Neural cell (in vitro differentiated cells): ENCODE results near the gene ZFR. TPM values are rescaled to one million over a fixed set of nuclear protein-coding genes. Genes with fewer than 3 reads are reported as not detected.
A peak's percentile ranks its signal among the peaks of the same experiment; 100 is the strongest.

Experiments used
- H2AFZ ChIP-seq: fragments of 200-600, 300-800 bp; sonication (generic), shearing (Covaris generic); 2 replicates; pipeline ENCODE4 v1.6.0; 2014; ENCODE audit warnings: low read depth, mild to moderate bottlenecking, antibody characterized with exemption, low read length, moderate library complexity
- H3F3A ChIP-seq: fragments of 200-600 bp; shearing (Covaris generic); 2 replicates; pipeline ENCODE4 v1.6.1; 2016; ENCODE audit warnings: mild to moderate bottlenecking, moderate library complexity, mixed read lengths, antibody characterized with exemption, low read length; ENCODE audit not compliant: insufficient read depth, poor library complexity, severe bottlenecking
- H3K27ac ChIP-seq: fragments of 200-600, 300-800 bp; sonication (generic), shearing (Covaris generic); 2 replicates; pipeline ENCODE4 v1.5.1; 2014; ENCODE audit warnings: mild to moderate bottlenecking, low read length, moderate library complexity
- H3K27me3 ChIP-seq: fragments of 300-800, 200-600 bp; sonication (generic), shearing (Covaris generic); 2 replicates; pipeline ENCODE4 v1.6.0; 2014; ENCODE audit warnings: mild to moderate bottlenecking, low read depth, low read length, moderate library complexity; ENCODE audit not compliant: insufficient read depth
- H3K36me3 ChIP-seq: fragments of 300-800, 200-600 bp; sonication (generic), shearing (Covaris generic); 2 replicates; pipeline ENCODE4 v1.5.1; 2014; ENCODE audit warnings: mild to moderate bottlenecking, antibody characterized with exemption, low read length, moderate library complexity; ENCODE audit not compliant: insufficient read depth
- H3K4me2 ChIP-seq: fragments of 300-800, 200-600 bp; sonication (generic), shearing (Covaris generic); 2 replicates; pipeline ENCODE4 v1.6.0; 2014; ENCODE audit warnings: mild to moderate bottlenecking, low read length
- H3K4me3 ChIP-seq: fragments of 300-800, 200-600 bp; sonication (generic), shearing (Covaris generic); 2 replicates; pipeline ENCODE4 v1.5.1; 2014; ENCODE audit warnings: mild to moderate bottlenecking, low read length, moderate library complexity
- H3K79me2 ChIP-seq: fragments of 200-600 bp; shearing (Covaris generic); replicated peaks from 2 replicates; pipeline ENCODE4 v1.6.0; 2014; ENCODE audit warnings: mild to moderate bottlenecking, low read length, moderate library complexity; ENCODE audit not compliant: insufficient read depth
- H3K9ac ChIP-seq: fragments of 300-800, 200-600 bp; sonication (generic), shearing (Covaris generic); 2 replicates; pipeline ENCODE4 v1.6.1; 2016; ENCODE audit warnings: mild to moderate bottlenecking, low read length, mixed read lengths
- H3K9me2 ChIP-seq: fragments of 200-600 bp; shearing (Covaris generic); 2 replicates; pipeline ENCODE4 v1.6.1; 2016; ENCODE audit warnings: mild to moderate bottlenecking, low read length, mixed read lengths; ENCODE audit not compliant: insufficient read depth
- H3K9me3 ChIP-seq: fragments of 200-600, 300-800 bp; sonication (generic), shearing (Covaris generic); 2 replicates; pipeline ENCODE4 v1.6.1; 2016; ENCODE audit warnings: mild to moderate bottlenecking, mixed run types, low read length, moderate library complexity, mixed read lengths
- H4K20me1 ChIP-seq: fragments of 200-600 bp; shearing (Covaris generic); 2 replicates; pipeline ENCODE4 v1.6.1; 2016; ENCODE audit warnings: mild to moderate bottlenecking, mixed run types; ENCODE audit not compliant: insufficient read depth
- CTCF ChIP-seq: fragments of 450-650 bp; IDR thresholded peaks from 2 replicates; pipeline ENCODE4 v1.5.1; 2014; ENCODE audit warnings: antibody characterized with exemption, mild to moderate bottlenecking, moderate library complexity; ENCODE audit not compliant: poor library complexity, severe bottlenecking
- EP300 ChIP-seq: fragments of 450-650 bp; conservative IDR thresholded peaks from 2 replicates; pipeline ENCODE4 v1.6.1; 2014; ENCODE audit warnings: antibody characterized with exemption, mild to moderate bottlenecking, moderate library complexity; ENCODE audit not compliant: poor library complexity, severe bottlenecking
- EZH2 ChIP-seq: fragments of 200-600, 300-800 bp; shearing (Covaris generic), sonication (generic); IDR thresholded peaks from 2 replicates; pipeline ENCODE4 v1.6.1; 2014; ENCODE audit warnings: antibody characterized with exemption, low read length, borderline replicate concordance, mild to moderate bottlenecking; ENCODE audit not compliant: insufficient read depth, poor library complexity, severe bottlenecking
- MXI1 ChIP-seq: fragments of 450-650 bp; conservative IDR thresholded peaks from 2 replicates; pipeline ENCODE4 v1.6.1; 2014; ENCODE audit warnings: antibody characterized with exemption, mild to moderate bottlenecking; ENCODE audit not compliant: poor library complexity, severe bottlenecking
- POLR2AphosphoS5 ChIP-seq: IDR thresholded peaks from 2 replicates; pipeline ENCODE4 v1.6.1; 2012
- RAD21 ChIP-seq: fragments of 450-650 bp; conservative IDR thresholded peaks from 2 replicates; pipeline ENCODE4 v1.6.1; 2014; ENCODE audit warnings: antibody characterized with exemption, mild to moderate bottlenecking, moderate library complexity
- REST ChIP-seq: IDR thresholded peaks from 2 replicates; pipeline ENCODE4 v1.6.1; 2012; ENCODE audit warnings: borderline replicate concordance
- SMC3 ChIP-seq: fragments of 450-650 bp; conservative IDR thresholded peaks from 2 replicates; pipeline ENCODE4 v1.6.1; 2014; ENCODE audit warnings: antibody characterized with exemption, mild to moderate bottlenecking, moderate library complexity; ENCODE audit not compliant: poor library complexity
- TAF1 ChIP-seq: IDR thresholded peaks from 2 replicates; pipeline ENCODE4 v1.6.1; 2012; ENCODE audit warnings: low read depth
- polyA plus RNA-seq: library from polyadenylated mRNA; depleted of rRNA; stranded (reverse); fragments of >200 nt; gene quantifications from 2 replicates; pipeline ENCODE4 v1.2.3, GENCODE V29; 2014

The ZFR gene
- polyA plus RNA-seq, 1 donor from 2014 or later: 141 TPM

- Histone ChIP-seq H2AFZ (no peak overlapping the region), H3K4me2 (no peak overlapping the region), H3K4me3 (no peak overlapping the region), H3K27me3 (no peaks in the 10 kb centered on the region), H4K20me1 (no peaks in the 10 kb centered on the region), H3K36me3 (no peaks in the 10 kb centered on the region), H3K9me2 (no peaks in the 10 kb centered on the region), H3K9me3 (no peaks in the 10 kb centered on the region), H3K27ac (no peak overlapping the region), H3K9ac (no peak overlapping the region), H3K79me2 (no peaks in the 10 kb centered on the region), H3F3A (no peaks in the 10 kb centered on the region)
- TF ChIP-seq RAD21: no peak
- TF ChIP-seq SMC3: no peak
- TF ChIP-seq EZH2: no peak
- no peak for TF ChIP-seq CTCF
- no peak for TF ChIP-seq POLR2AphosphoS5
- no peak for TF ChIP-seq EP300
- no peak for TF ChIP-seq TAF1
- TF ChIP-seq REST: no peak
- no peak for TF ChIP-seq MXI1
Measured at GRCh38 chr5:32330126-32330971, 114.2 kb downstream of the ZFR start.

DNA sequence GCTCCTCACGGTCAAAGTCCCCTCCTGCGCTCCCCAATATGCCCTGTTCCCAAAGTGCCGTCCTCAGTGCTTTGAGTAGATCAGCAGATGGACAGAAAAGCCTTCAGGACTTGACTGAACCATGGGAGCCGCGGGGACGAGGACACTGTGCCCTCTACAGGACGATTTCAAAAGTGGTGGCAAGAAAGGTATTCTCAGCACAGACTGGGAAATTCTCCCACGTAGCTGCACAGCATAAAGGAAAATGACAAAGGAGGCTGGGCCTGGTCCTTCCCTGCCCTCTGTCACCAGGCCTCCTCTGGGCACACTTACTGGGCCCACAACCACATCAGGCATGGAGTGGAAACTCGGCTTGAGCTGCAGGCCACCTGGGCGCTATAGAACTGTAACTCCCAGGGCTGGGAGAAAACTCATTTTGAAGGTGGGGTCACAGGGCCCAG lies 115.1 kb downstream of the ZFR start:
- Histone ChIP-seq H3K9me2 (no peaks in the 10 kb centered on the region), H3F3A (no peaks in the 10 kb centered on the region), H3K4me2 (no peak overlapping the region), H3K27me3 (no peaks in the 10 kb centered on the region), H4K20me1 (no peaks in the 10 kb centered on the region), H2AFZ (no peak overlapping the region), H3K36me3 (no peaks in the 10 kb centered on the region), H3K79me2 (no peaks in the 10 kb centered on the region), H3K9ac (no peak overlapping the region), H3K9me3 (no peaks in the 10 kb centered on the region), H3K4me3 (no peak overlapping the region), H3K27ac (no peak overlapping the region)
- no peak for TF ChIP-seq SMC3
- peak; percentile 20 for TF ChIP-seq CTCF
- TF ChIP-seq RAD21: no peak
